ENCODE data around the gene HDLBP.

HDLBP gene

GRCh38 chr2:241216211-241216761, 99.2 kb downstream of the HDLBP start:
- no peak for DNase-seq

GRCh38 chr2:241215421-241215820, 100.1 kb downstream of the HDLBP start:
- no peak for DNase-seq

- no peak for DNase-seq
Observed at GRCh38 chr2:241214766-241215165, 100.7 kb downstream of the HDLBP start.

GRCh38 chr2:241214209-241214608, 101.3 kb downstream of the HDLBP start:
- DNase-seq: no peak

GRCh38 chr2:241213567-241213966, 101.9 kb downstream of the HDLBP start:
- no peak for DNase-seq

- DNase-seq: no peak
Observed at GRCh38 chr2:241213041-241213440, 102.4 kb downstream of the HDLBP start.

- no peak for DNase-seq
Observed at GRCh38 chr2:241211276-241211675, 104.2 kb downstream of the HDLBP start.

- DNase-seq: no peak
Observed at GRCh38 chr2:241209271-241209670, 106.2 kb downstream of the HDLBP start.

GRCh38 chr2:241208058-241208457, 107.4 kb downstream of the HDLBP start:
- DNase-seq: peak in 39 of 58 donors; percentile 8 to 82 (median 36)

- no peak for DNase-seq
Observed at GRCh38 chr2:241207641-241208040, 107.8 kb downstream of the HDLBP start.

GRCh38 chr2:241207151-241207550, 108.3 kb downstream of the HDLBP start:
- DNase-seq: no peak

GRCh38 chr2:241205086-241205485, 110.4 kb downstream of the HDLBP start:
- no peak for DNase-seq

GRCh38 chr2:241204490-241204889, 111.0 kb downstream of the HDLBP start:
- DNase-seq: no peak

- DNase-seq: no peak
Observed at GRCh38 chr2:241204010-241204384, 111.5 kb downstream of the HDLBP start.

GRCh38 chr2:241203218-241204009, 112.1 kb downstream of the HDLBP start:
- DNase-seq: no peak

- DNase-seq: no peak
Observed at GRCh38 chr2:241202681-241203080, 112.8 kb downstream of the HDLBP start.

GRCh38 chr2:241202268-241202585, 113.2 kb downstream of the HDLBP start:
- no peak for DNase-seq

- DNase-seq: no peak
Observed at GRCh38 chr2:241201445-241202267, 113.8 kb downstream of the HDLBP start.

- DNase-seq: peak in 1 of 58 donors; percentile 14
Observed at GRCh38 chr2:241200822-241201395, 114.6 kb downstream of the HDLBP start.

- DNase-seq: no peak
Observed at GRCh38 chr2:241199897-241200821, 115.3 kb downstream of the HDLBP start.

GRCh38 chr2:241199286-241199685, 116.2 kb downstream of the HDLBP start:
- DNase-seq: no peak

All from anterior cingulate cortex (tissue), 58 donors.